ENCODE results near the gene SETD3. TPM values are rescaled to one million over a fixed set of nuclear protein-coding genes. Genes with fewer than 3 reads are reported as not detected.

The SETD3 gene
- total and polyA plus RNA-seq, 2 of the 8 experiments (the other 6 are each of a cell fraction or from before 2014, with no cell fraction given): 24.0 to 64.0 TPM

- no peak overlapping the region for H4K8ac ChIP-seq (ENCODE audit: extremely low read depth, insufficient read depth, low read length)
- no peaks in the 10 kb centered on the region for H3K23me2 ChIP-seq (ENCODE audit: low read depth, low read length)
- H3K27ac ChIP-seq (ENCODE audit: low read depth, low read length): no peak overlapping the region
- H2BK20ac ChIP-seq (ENCODE audit: low read length): no peak overlapping the region
- no peak overlapping the region for H2AK5ac ChIP-seq (ENCODE audit: low read depth, low read length)
- ChIA-PET CTCF (ENCODE audit: partially characterized antibody) (interaction anchor here (0.7 to 19.9 kb wide), 4 partner anchors 8 to 78 kb away, joined by 3 to 447 read pairs (median 4); no protein-coding TSS in a partner anchor), POLR2A (ENCODE audit: partially characterized antibody) (interaction anchor here (0.7 kb wide), 1 partner anchor 9 kb away, joined by 4 read pairs; no protein-coding TSS in a partner anchor)
- H3K4ac ChIP-seq (replicated peaks; ENCODE audit: insufficient read length, low read depth, low read length): no peak overlapping the region
- no peaks in the 10 kb centered on the region for H3K27me3 ChIP-seq (replicated peaks in 1 of 4; ENCODE audit: control insufficient read depth in 3 of 4, extremely low read depth in 1 of 4, insufficient read depth in 3 of 4, low read length in 3 of 4)
- no peak overlapping the region for H2BK5ac ChIP-seq (ENCODE audit: low read depth, low read length)
- no peak overlapping the region for H3K23ac ChIP-seq (ENCODE audit: insufficient read length)
- H4K5ac ChIP-seq (ENCODE audit: insufficient read length, low read depth, low read length): no peak overlapping the region
- FAIRE-seq: no peak
- H4K20me1 ChIP-seq (replicated peaks in 1 of 2; ENCODE audit: control insufficient read depth in 1 of 2, insufficient read depth in 2 of 2, low read length in 2 of 2): peaks cover 0 to 2% of the 10 kb centered on the region in 2 experiments
- H3K36me3 ChIP-seq (ENCODE audit: control insufficient read depth in 2 of 4, insufficient read depth in 4 of 4, low read length in 3 of 4): peaks cover 6 to 25% (median 16%) of the 10 kb centered on the region in 4 experiments
- peaks cover 0 to 14% (median 4%) of the 10 kb centered on the region in 4 experiments; a peak in 4 of 7 replicates for H3K4me1 ChIP-seq (replicated peaks in 1 of 4; ENCODE audit: control insufficient read depth in 3 of 4, insufficient read depth in 4 of 4, low read length in 3 of 4)
- H3K14ac ChIP-seq (ENCODE audit: insufficient read length): no peak overlapping the region
- TF ChIP-seq NANOG (IDR thresholded peaks at IDR 0.05; ENCODE audit: insufficient read depth, low read depth, low read length, poor library complexity, severe bottlenecking) (no peak), POU5F1 (IDR thresholded peaks at IDR 0.05; ENCODE audit: low read depth, low read length) (no peak), EZH2 (IDR thresholded peaks at IDR 0.05; ENCODE audit: low read depth, low read length, severe bottlenecking) (no peak), BRCA1 (IDR thresholded peaks at IDR 0.05; ENCODE audit: low read depth, low read length) (no peak), SRF (IDR thresholded peaks at IDR 0.05; ENCODE audit: low read depth, low read length) (no peak), KDM1A (IDR thresholded peaks at IDR 0.05; ENCODE audit: borderline replicate concordance, low read length) (no peak)
- no peak overlapping the region for H2BK120ac ChIP-seq (replicated peaks; ENCODE audit: low read depth, low read length)
- 82% methylated on average over 2 of the region's 2 CpGs; no CpG with 5 or more reads in 1 of the 2 experiments for WGBS, 2 experiments (ENCODE audit: extremely low coverage in 1 of 2, insufficient coverage in 1 of 2, insufficient read length in 1 of 2, insufficient replicate concordance in 2 of 2, low coverage in 1 of 2, low lambda C conversion rate in 2 of 2, missing lambda C conversion rate in 1 of 2)
- no peak overlapping the region for H3K4me3 ChIP-seq (ENCODE audit: extremely low read depth in 1 of 4, insufficient read depth in 2 of 4, low read depth in 3 of 4, low read length in 4 of 4)
- no peaks in the 10 kb centered on the region for H3K9me3 ChIP-seq (ENCODE audit: insufficient read depth in 2 of 2, low read depth in 1 of 2, low read length in 1 of 2)
- no peak overlapping the region for H3K4me2 ChIP-seq (ENCODE audit: insufficient read depth in 1 of 2, low read depth in 2 of 2, low read length in 2 of 2)
- H3K56ac ChIP-seq (replicated peaks; ENCODE audit: insufficient read length, low read depth, low read length): no peak overlapping the region
- no peak overlapping the region for H3K18ac ChIP-seq (ENCODE audit: extremely low read depth, low read length)
- H3K79me1 ChIP-seq (ENCODE audit: low read depth, low read length): no peaks in the 10 kb centered on the region
- DNase-seq (ENCODE audit: low read depth in 1 of 2, low spot score in 2 of 2): no peak
- H3K79me2 ChIP-seq (ENCODE audit: control insufficient read depth in 1 of 2, insufficient read depth in 2 of 2, low read length in 2 of 2): no peaks in the 10 kb centered on the region
- no peak overlapping the region for H2BK12ac ChIP-seq (ENCODE audit: low read depth, low read length)
- H2BK15ac ChIP-seq (ENCODE audit: low read length): no peak overlapping the region
- no peak overlapping the region for H3K9ac ChIP-seq (replicated peaks in 1 of 4; ENCODE audit: extremely low read depth in 1 of 4, low read depth in 3 of 4, low read length in 3 of 4)
- H2AFZ ChIP-seq (ENCODE audit: low read length): no peak overlapping the region
- no peak overlapping the region for H4K91ac ChIP-seq (replicated peaks; ENCODE audit: insufficient read length, low read length)
These were observed 83.0 kb downstream of the SETD3 start for GRCh38 chr14:99397698-99398097.

Measured in H1 (cell line).